Omental fat pad (tissue), 4 donors: ENCODE data around the gene MAST2. TPM values are rescaled to one million over a fixed set of nuclear protein-coding genes. Genes with fewer than 3 reads are reported as not detected.
"Not testable (repeated sequence)": the region's sequence is repeated elsewhere in the genome, so short reads cannot be mapped to it uniquely, and the experiment has no call there.

Experiments used
- ATAC-seq: fragments of 150-250 bp; one replicate; pipeline ENCODE4 v1.9.1; 2016; ENCODE audit warnings: mild to moderate bottlenecking, moderate library complexity; ENCODE audit not compliant: low FRiP score
- DNase-seq: peaks from one replicate; pipeline ENCODE4 v3.0.0-alpha.2; 2019; ENCODE audit warnings: low spot score
- total RNA-seq, 4 donors: library from RNA; depleted of rRNA; stranded (reverse); fragments of >200 nt; gene quantifications; one replicate each; pipeline ENCODE4 v1.1.0, GENCODE V29; 2016
- TF ChIP-seq, protein P1 (sequence below), 3 donors: fragments of 450-650 bp; IDR thresholded peaks; one replicate each; pipeline ENCODE4 v1.5.1; 2016 to 2017; ENCODE audit warnings: antibody characterized with exemption in 3 of 3, mild to moderate bottlenecking in 3 of 3, moderate library complexity in 2 of 3

MAST2 gene
- total RNA-seq, 4 donors from 2014 or later: 12.0 to 22.0 (median 18.1) TPM

DNA sequence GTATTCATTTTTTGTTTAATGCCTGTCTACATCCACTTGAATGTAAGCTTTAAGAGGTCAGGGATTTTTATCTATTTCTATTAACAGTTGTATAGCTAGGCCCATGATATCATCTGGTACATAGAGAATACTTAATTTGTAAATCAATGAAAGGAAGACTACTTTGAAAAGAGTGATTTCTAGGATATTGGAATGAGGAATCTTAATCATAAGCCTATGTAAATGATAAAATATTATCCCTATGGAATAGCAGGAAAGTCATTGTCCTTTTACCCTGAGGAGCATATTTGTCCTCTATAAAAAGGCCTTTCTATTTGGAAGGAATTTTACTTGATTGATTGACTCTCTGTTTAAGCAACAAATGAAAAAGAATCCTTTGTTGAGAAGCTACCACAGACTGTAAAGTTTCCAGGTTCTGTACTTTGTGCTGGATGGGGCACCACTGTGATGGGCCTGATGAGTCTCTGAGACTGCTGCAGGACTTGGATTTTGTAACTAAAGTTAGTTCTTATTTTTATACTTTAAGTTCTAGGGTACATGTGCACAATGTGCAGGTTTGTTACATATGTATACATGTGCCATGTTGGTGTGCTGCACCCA lies 53.8 kb downstream of the MAST2 start:
- ATAC-seq (no peak), DNase-seq (no peak)
- TF ChIP-seq, protein P1, sequence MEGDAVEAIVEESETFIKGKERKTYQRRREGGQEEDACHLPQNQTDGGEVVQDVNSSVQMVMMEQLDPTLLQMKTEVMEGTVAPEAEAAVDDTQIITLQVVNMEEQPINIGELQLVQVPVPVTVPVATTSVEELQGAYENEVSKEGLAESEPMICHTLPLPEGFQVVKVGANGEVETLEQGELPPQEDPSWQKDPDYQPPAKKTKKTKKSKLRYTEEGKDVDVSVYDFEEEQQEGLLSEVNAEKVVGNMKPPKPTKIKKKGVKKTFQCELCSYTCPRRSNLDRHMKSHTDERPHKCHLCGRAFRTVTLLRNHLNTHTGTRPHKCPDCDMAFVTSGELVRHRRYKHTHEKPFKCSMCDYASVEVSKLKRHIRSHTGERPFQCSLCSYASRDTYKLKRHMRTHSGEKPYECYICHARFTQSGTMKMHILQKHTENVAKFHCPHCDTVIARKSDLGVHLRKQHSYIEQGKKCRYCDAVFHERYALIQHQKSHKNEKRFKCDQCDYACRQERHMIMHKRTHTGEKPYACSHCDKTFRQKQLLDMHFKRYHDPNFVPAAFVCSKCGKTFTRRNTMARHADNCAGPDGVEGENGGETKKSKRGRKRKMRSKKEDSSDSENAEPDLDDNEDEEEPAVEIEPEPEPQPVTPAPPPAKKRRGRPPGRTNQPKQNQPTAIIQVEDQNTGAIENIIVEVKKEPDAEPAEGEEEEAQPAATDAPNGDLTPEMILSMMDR (IDR thresholded peaks at IDR 0.05): no peak

GRCh38 chr1:45857755-45858492 lies 54.5 kb downstream of the MAST2 start:
- DNase-seq, ATAC-seq: not testable (repeated sequence)

- no peak for ATAC-seq
- DNase-seq: no peak
- TF ChIP-seq, protein P1 (IDR thresholded peaks at IDR 0.05): no peak
Measured at GRCh38 chr1:45859221-45859620, 55.8 kb downstream of the MAST2 start.

- TF ChIP-seq, protein P1 (IDR thresholded peaks at IDR 0.05): no peak
- ATAC-seq: no peak
- DNase-seq: no peak
Measured at GRCh38 chr1:45862008-45862407, 58.6 kb downstream of the MAST2 start.

GRCh38 chr1:45863218-45863617 lies 59.8 kb downstream of the MAST2 start:
- TF ChIP-seq, protein P1 (IDR thresholded peaks at IDR 0.05): no peak
- no peak for ATAC-seq
- no peak for DNase-seq

DNA sequence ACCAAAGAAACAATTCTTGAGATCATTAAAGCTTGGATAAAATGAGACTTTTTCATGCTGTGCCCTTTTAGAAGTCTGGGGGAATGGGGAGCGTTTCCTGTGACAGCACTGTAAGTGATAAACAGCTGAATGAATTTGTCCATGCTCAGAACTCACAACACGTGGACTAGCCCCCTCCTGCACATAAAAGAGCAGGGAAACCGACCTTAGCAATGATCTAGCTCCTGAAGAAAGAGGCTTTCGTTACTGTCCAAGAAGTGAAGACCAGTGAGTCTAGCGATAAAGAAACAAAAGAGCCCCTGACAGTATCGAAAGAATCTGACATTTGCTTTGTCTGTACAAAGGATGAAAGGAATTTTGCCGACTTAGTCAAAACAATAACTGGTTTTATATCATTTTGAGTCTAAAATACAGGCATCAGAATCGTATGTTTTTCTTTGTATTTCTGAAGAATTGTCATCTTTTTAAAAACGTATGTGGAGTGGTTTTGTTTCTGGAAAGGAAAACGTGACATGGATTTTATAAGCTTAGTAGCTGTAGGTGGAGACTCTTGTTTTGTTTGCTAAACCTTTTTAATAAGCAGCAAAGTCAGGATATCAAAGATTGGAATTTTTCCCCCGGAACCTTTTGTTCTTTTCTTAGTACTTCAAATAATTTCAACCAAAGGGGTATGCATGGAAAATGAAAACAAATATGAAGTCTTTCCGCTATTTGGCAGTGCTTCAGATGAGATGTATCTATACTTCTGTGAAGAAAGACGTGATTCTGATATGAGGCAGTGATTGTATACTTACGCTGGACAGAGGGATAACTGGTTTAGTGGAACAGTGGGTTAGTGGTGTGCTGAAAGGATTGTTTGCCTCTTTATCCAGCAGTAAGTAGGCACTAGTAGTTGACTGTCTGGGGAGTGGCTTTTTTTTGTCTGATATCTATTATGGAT lies 61.0 kb downstream of the MAST2 start:
- DNase-seq (no peak), ATAC-seq (no peak)
- TF ChIP-seq, protein P1 (IDR thresholded peaks at IDR 0.05): no peak

DNA sequence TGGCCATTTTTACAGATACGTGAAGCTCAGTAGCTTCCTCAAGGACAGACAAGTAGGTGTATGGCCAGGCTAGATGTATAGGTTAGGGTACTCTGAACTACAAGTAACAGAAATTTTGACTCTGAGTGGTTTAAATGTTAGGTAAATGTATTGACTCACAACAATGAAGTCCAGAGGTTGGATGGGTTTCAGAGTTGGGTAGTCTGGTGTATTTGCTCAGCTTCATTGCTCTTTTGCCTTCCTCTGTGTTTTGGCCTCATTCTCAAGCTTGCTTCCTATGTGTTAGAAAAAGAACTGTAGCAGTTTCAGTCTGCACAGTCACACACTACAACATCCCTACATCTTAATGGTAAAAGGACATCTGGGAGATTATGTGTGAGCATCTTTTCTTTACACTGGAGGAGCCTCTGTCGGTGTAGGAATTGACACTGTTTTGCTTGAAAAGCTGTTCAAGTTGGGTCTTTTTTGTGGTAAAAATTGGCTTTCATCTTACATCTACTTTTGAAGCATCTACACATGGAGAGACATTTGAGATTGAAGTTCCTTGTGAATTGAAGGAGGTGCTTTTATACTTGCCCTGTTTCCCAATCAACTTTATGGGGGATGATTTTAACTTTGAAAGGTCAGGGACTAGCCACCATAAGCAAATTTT lies 64.4 kb downstream of the MAST2 start:
- TF ChIP-seq, protein P1 (IDR thresholded peaks at IDR 0.05): no peak
- no peak for DNase-seq
- ATAC-seq: no peak
